GM11168 (cell line): ENCODE data around the gene UBXN4.

ENCODE experiments used
- in situ Hi-C: fragments of 300-500 bp; cut with MboI; formaldehyde crosslinking; loops from one replicate; pipeline ENCODE4 v1.12.0; 2022; ENCODE audit warnings: low sequenced_read_pairs; ENCODE audit not compliant: unreplicated experiment

UBXN4 gene, protein sequence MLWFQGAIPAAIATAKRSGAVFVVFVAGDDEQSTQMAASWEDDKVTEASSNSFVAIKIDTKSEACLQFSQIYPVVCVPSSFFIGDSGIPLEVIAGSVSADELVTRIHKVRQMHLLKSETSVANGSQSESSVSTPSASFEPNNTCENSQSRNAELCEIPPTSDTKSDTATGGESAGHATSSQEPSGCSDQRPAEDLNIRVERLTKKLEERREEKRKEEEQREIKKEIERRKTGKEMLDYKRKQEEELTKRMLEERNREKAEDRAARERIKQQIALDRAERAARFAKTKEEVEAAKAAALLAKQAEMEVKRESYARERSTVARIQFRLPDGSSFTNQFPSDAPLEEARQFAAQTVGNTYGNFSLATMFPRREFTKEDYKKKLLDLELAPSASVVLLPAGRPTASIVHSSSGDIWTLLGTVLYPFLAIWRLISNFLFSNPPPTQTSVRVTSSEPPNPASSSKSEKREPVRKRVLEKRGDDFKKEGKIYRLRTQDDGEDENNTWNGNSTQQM

DNA sequence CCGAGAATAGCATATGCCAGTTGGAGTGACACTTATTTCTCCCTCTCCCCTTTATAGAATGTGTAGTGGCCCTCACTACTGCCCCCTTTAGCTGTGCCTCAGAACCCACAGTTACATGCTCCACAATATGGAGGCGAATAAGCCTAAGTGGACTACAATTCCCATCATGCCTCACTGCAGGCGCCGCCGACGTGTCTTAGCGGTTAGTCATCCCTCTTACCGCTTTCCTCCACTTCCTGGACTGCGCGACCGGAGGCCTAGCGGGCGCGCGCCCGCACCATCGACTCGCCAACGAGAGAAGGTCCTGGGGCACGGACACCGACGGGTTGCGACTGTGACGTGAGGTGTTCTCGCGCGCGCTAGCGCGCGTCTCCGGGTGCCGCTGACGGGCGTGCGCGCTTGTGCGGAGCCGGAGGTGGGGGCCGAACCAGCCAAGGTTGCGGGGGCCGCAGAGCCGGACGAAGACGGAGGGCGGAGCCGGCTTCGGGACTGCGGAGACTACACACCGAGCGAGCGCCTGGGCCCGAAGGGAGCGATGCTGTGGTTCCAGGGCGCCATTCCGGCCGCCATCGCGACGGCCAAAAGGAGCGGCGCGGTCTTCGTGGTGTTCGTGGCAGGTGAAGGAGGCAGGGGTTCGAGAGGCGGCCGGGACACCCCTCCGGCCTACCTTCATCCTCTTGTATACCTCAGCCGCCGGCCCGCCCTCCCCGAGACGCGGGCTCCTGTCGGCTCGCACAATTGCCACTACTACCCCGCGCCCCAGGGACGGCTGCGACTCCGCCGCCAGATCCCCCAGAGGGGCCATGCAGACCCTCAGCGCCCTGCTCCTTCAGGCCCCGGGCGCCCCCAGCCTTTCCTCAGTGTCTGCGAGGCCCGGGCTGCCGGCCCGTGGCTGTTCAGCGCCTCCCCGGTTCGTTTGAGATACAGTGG lies at the start of gene UBXN4:
TSS of gene UBXN4 (plus strand) at position 461 of the 930 bp plus-strand sequence. CDS start at position 536, 75 bp downstream.
- in situ Hi-C loops, result no loop called here

DNA sequence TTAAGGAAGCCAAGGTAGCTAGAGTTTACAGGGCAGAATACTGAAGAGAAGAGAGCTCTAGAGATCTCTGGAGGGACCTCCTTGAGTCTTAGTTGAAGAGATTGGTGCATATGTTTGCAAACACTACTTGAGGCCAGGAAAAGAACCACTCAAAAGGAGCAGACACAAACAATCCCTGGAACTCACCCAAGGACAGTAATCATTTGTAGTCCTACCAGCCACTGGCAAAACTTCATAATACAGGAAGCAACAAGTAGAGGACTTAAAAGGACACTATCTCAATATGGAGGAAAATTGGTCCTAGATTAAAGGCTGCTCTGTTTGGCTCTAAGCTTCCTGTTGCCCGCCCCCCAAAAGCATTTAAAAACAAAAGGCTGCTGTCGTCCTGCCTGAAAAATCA lies 46.9 kb upstream of the UBXN4 start:
- in situ Hi-C loops, result no loop called here

DNA sequence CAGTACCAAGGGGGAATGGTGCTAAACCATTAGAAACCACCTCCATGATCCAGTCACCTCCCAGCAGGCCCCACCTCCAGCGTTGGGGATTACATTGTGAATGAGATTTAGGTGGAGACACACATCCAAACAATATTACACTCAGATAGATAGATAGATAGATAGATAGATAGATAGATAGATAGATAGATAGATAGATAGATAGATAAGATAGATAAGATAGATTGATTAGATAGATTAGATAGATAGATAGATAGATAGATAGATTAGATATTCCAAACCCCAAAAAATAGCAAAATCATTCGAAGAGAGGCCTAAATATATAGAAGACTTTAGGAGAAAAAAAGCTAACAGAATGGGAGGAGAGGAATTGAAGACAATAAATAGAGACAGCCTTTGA lies 42.8 kb upstream of the UBXN4 start:
- in situ Hi-C loops, result no loop called here

DNA sequence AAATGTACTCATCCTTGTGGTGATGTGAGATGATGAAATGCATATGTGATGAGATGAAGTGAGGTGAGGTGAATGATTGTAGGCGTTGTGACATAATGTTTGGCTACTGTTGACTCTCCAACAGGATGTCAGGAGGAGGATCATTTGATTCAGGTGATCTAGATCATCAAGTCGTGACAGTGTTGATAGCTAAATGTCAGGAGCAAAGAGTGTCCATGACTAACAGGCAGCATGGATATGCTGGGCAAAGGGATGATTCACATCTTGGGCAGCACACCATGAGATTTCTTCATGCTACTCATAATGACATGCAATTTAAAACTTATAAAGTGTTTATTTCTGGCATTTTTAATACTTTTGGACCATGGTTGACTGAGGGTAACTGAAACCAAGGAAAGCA lies 40.2 kb upstream of the UBXN4 start:
- in situ Hi-C loops, result loop anchor here (10.0 to 25.0 kb wide), 2 partner anchors 237 to 689 kb away; no protein-coding TSS in a partner anchor

DNA sequence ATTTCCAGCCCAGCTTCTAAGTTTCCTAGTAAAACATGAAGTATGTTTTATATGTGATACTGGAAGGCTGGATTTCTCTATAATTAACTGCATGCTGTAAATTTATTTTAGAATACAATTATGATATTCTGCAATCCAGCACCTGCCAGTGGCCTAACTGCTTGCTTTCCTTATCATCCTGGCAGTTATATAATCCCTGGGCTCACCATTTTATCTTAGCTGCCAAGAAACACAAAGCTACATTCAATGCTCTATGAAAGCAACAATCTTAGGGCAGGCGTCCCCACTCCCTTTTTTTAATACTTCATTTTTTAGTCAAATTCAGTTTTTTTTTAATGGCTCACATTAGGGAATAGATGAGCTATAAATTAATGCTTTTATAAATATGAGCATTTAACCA lies 38.4 kb upstream of the UBXN4 start:
- in situ Hi-C loops, result loop anchor here (10.0 to 25.0 kb wide), 2 partner anchors 238 to 691 kb away; no protein-coding TSS in a partner anchor

DNA sequence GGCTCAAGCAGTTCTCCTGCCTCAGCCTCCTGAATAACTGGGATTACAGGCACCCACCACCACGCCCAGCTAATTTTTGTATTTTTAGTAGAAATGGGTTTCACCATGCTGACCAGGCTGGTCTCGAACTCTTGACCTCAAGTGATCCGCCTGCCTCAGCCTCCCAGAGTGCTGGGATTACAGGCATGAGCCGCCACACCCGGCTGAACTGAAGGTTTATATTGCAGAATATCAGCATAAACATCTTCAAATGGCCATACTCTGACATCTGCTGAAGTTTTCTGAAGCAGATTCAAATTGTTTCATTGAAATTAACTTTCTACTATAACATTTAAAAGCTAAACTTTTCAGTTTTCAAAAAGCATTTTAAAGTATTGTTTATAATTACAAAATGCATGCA lies 37.6 kb upstream of the UBXN4 start:
- in situ Hi-C loops, result loop anchor here (10.0 to 25.0 kb wide), 2 partner anchors 239 to 692 kb away; no protein-coding TSS in a partner anchor

DNA sequence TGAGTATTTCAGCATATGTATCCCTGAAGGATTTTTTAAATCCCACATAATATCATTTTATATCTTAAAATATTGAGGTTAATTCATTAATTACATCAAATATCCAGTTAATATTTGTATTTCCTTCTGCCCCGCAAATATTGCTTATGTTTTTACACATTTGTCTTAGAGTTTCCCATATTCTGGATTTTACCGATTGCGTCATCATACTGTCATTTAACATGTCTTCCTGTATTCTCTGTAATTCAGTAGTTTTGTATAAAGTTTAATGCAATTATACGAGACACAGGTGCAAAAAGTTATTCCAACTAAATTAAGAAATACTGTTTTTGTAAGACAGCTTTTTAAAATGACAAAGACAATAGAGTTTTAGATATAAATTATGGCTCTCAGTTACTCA lies 33.5 kb upstream of the UBXN4 start:
- in situ Hi-C loops, result loop anchor here (10.0 to 25.0 kb wide), 2 partner anchors 243 to 696 kb away; no protein-coding TSS in a partner anchor

DNA sequence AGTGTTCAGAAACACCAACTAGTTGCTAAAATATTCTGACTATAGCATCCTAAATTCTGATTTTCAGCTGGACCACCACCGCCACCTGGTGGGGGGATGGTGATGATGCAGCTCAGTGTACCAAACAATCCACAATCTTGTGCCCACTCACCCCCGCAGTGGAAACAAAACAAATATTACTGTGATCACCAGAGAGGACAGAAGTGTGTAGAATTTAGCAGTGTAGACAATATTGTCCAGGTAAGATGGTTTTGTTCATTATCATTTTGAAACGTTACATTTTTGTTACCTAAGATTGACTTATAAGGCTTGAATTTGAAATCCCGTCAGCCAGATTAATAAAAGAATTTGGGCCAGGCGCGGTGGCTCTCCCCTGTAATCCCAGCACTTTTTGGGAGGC lies 31.7 kb upstream of the UBXN4 start:
- in situ Hi-C loops, result loop anchor here (10.0 to 25.0 kb wide), 2 partner anchors 245 to 698 kb away; no protein-coding TSS in a partner anchor

DNA sequence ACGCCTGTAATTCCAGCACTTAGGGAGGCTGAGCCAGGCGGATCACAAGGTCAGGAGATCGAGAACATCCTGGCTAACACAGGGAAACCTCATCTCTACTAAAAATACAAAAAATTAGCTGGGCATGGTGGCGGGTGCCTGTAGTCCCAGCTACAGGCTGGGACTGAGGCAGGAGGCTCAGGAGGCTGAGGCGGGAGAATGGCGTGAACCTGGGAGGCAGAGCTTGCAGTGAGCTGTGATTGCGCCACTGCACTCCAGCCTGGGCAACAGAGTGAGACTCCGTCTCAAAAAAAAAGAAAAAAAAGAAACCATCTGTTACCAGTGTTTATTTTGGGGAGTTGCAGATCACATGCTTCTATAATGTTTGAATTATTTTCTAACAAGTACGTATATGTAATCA lies 26.6 kb upstream of the UBXN4 start:
- in situ Hi-C loops, result loop anchor here (25.0 kb wide), 1 partner anchor 703 kb away; no protein-coding TSS in a partner anchor

DNA sequence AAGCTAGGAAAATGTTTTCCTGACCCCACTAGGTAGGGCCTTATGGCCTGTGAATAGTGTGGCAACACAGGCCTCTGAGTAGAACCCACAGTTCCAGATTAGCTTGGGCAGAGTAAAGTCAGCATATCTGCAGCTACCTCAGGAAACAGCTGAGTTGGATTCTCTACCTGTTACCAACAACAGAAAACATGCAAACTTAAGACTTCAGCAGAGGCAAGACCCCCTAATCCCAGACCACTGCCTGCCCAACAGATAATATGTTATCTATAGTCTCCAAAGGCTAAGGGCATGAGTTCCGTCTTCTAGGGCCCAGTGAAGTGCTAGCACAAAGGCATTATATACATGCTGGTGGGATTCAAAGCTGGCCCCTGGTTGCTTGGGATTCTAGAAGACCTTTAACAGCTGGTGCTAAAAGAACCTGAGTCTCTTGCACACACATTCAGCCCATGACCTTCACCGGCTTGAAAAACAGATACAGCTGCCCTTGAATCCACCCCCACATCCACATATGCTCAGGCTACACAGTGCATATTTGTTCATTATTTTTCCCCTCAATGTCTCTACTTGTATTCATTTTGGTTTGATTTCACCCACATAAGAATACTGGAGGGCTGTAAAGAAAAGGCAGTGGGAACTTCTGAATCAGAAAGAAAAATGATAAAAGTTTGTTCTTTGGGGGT lies 13.5 kb upstream of the UBXN4 start:
- in situ Hi-C loops, result no loop called here

DNA sequence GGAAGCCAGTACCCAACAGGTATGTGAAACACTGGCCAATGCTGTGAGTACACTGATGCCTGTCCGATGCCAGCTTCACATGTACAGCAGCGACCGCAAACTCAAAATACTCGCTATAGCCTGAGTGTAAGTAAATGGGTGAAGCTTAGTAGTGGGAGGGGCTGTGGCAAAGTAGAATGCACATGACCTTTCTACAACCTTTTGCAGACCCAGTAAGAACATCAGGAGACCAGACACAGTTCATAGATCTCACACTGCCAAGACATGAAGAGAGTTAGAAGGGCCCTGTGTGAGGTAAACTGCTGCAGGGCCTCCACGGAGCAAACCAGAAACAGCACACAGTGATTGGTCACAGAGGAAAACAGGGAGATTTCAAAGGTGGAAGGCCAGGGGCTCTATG lies 9.1 kb upstream of the UBXN4 start:
- in situ Hi-C loops, result no loop called here

DNA sequence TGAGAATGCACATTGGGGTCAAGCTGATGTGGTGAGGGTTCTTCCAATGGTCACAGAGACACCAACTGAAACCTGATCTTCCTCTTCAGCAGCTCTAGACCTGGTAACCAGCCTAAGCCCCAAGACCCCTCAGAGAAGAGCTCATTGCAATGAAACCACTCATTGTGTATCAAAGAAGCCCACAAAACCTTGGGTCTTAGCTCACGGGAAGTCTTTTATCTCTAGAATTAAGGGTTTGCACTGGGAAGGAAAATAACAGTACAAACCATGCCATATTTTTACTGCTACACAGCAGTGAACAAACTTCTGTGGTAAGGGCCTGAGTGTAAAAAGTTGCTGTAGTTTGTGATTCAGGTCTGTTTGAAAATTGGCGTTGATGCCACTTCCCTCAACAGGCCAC lies 8.6 kb upstream of the UBXN4 start:
- in situ Hi-C loops, result no loop called here

DNA sequence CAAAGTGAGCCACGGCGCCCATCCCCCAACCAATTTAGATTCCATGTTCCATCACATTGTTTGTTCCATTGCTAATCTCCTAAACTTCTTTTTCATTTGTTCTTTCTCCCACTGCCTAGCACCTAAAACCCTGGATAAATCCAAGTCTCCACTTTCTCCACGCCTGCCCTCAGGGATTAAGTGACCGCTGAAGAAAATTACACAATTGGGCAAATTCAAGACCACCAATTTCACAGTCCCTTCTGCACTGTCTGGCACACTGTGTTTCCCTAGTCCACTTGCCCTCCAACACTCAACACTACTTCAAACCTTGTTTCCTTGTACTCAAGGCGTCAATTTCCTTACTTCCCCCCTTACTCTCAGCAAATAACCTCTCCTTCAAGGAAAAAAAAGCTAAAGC lies 5.1 kb upstream of the UBXN4 start:
- in situ Hi-C loops, result no loop called here

DNA sequence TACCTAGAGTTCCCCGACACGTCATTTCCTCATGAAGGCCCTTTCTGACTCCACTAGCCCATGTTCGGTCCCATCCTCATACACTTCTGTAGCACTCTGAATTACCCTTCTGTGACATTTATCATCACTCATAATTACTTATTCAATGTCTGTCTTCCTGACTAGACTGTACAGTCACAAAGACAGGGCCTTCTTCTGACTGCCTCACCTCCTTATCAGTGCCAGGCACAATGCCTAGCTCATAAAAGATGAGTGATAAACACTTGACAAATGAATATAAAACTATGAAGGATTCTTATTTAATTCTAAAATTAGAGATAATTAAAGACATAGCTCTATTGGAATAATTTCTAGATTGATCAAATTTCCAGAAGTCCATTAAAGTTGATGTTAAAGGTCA lies 1.4 kb upstream of the UBXN4 start:
- in situ Hi-C loops, result no loop called here

DNA sequence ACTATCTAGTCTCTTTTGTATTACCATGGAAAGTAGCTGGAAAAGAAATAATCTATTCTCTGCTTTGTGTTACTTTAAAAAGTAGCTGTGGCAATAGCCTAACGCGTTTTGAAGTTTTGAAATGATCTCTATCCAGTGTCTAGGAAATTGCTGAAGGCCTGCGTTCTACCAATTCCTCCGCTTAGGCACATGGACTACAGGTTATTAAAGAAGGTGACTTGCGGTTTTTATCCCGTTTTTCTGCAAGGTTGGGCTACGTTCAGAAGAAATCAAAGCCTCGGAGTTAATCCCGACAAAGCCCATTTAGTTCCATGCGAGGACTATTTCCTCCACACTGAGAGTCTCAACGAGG lies 636 bp upstream of the UBXN4 start:
- in situ Hi-C loops, result no loop called here

DNA sequence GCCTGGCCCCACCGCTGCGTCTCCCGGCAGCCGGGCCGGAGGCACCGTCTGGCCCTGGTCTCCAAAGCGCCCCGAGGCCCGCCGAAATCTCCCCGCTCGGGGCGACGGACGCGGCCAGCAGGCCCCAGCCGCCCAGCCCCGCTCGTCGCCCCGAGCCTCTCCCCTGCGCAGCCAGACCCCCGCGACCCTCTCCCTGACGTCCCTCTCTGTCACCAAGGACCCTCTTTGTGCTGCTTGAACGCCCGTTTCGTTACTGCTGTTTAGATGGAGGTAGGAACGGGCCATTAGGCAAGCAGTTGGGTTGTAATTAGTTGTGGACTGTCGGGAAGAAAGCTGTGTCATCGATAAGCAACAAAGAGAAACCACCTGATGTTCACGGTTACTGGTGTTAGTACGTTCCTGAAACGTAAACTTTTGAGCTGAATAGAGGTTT lies 686 bp downstream of the UBXN4 start:
- in situ Hi-C loops, result no loop called here

DNA sequence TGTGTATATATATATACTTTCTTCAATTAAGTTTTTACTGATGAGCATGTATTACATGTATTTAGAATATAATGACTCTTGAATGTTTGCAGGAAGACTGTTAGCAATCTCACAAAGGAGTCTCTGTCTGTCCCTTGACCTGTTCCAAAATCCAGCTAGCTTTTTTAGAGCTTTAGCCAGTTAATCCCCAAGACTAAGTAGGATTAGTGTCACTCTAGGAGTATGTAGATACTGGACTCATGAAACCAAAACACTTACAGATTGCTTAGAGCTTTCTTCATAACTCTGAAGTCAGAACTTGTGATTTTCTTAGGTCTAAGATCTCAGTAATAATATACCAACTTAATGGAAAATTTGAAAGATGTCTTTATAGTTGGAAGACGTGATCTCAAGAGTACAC lies 2.2 kb downstream of the UBXN4 start:
- in situ Hi-C loops, result no loop called here

DNA sequence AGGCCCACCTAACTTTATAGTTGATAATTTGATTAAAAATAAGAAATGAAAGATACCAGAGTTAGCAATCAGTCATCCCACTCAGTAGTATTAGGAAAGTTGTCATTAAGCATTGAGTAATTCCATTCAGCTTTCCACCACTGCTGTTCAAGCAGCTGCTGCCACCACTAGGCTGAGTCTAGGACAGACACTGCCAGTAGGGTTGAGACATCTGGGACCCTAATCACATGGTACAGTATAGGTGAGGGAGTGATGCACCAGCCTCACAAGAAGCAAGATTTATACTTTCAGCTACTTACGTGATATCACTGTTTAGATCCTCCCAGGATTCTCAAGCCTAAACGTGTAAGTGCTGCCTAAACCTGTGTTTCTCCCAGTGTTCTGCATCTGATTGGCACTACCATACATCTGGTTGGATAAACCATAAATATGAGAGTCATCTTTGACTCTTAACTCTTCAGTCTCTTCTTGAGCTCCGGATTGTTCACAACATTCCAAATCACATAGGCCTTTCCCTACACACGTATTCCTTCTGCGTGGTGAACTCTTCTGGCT lies 3.2 kb downstream of the UBXN4 start:
- in situ Hi-C loops, result no loop called here

DNA sequence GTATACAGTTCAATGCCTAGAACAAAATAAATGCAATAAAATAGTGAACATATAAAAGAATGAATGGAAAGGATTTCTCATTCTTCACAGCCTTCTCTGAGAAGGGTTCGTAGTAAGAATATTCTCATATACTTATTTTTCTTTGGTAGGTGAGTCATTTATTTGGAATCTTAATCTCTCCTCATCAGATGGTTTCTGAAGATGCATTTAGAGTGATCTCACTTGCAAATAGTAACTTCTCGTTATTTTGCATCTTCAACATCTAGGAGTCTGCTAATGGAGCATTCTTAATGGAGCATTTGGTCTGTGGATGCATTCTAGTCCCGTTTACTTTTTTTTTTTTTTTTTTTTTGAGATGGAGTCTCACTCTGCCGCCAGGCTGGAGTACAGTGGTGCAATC lies 3.9 kb downstream of the UBXN4 start:
- in situ Hi-C loops, result no loop called here

DNA sequence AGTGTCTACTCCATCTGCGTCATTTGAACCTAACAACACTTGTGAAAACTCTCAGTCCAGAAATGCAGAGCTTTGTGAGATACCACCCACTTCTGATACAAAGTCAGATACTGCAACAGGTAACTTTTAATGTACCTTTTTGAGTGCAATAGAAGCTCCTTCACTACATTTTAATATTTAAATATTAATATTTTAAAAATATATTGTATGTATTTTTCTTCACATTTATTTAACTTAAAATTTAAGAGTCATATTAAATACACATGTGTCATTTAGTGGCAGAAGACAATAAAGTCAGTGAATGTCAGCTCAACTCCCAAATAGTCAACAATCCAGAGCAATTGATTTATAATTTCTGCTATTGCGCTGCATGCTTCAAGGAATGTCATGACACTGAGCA lies 13.9 kb downstream of the UBXN4 start:
- in situ Hi-C loops, result no loop called here
